Vagina (tissue), 2 donors: ENCODE results near the gene DNAJC22. TPM values are rescaled to one million over a fixed set of nuclear protein-coding genes. Genes with fewer than 3 reads are reported as not detected.

Experiments
- DNase-seq, 2 donors: peaks; one replicate each; pipeline ENCODE4 v3.0.0-alpha.2; 2017; ENCODE audit errors: extremely low spot score in 2 of 2
- H3K27ac ChIP-seq: fragments of 200-600 bp; sonication (generic); one replicate; pipeline ENCODE4 v1.5.1; 2019
- H3K27me3 ChIP-seq: fragments of 200-600 bp; sonication (generic); one replicate; pipeline ENCODE4 v1.5.1; 2019
- H3K36me3 ChIP-seq, 2 donors: fragments of 200-600 bp; sonication (generic); one replicate each; pipeline ENCODE4 v1.5.1; 2017 to 2019
- H3K4me1 ChIP-seq: fragments of 200-600 bp; sonication (generic); one replicate; pipeline ENCODE4 v1.5.1; 2019
- H3K4me3 ChIP-seq, 2 donors: fragments of 200-600 bp; sonication (generic); 1 replicate in 1 of 2; 2 replicates in 1 of 2; pipeline ENCODE4 v1.5.1; 2016 to 2019
- H3K9me3 ChIP-seq: fragments of 200-600 bp; sonication (generic); one replicate; pipeline ENCODE4 v1.5.1; 2019
- CTCF ChIP-seq, 3 experiments: fragments of 450-650 bp in 2 of 3; fragments of 200-600 bp in 1 of 3; sonication (generic) in 1 of 3; IDR thresholded peaks; one replicate each; pipeline ENCODE4 v1.5.1; 2017 to 2019; ENCODE audit warnings: antibody characterized with exemption in 3 of 3, mild to moderate bottlenecking in 2 of 3, moderate library complexity in 2 of 3
- POLR2A ChIP-seq, 2 donors: fragments of 450-650 bp; IDR thresholded peaks; one replicate each; pipeline ENCODE4 v1.6.1; 2017; ENCODE audit warnings: antibody characterized with exemption in 2 of 2, mild to moderate bottlenecking in 2 of 2, moderate library complexity in 2 of 2
- POLR2AphosphoS5 ChIP-seq, 2 donors: sonication (generic); formaldehyde crosslinking; IDR thresholded peaks; one replicate each; pipeline ENCODE4 v1.9.0; 2017; ENCODE audit warnings: antibody characterized with exemption in 2 of 2, mild to moderate bottlenecking in 2 of 2, low read depth in 1 of 2; ENCODE audit not compliant: insufficient read depth in 1 of 2
- intact Hi-C: fragments of 100-400 bp; cut with DNase I; formaldehyde crosslinking; loops from one replicate; pipeline ENCODE4 v1.15.1; 2023
- total RNA-seq: library from RNA; depleted of rRNA; stranded (reverse); fragments of >200 nt; gene quantifications from one replicate; pipeline ENCODE4 v1.2.3, GENCODE V29; 2016

DNAJC22 gene
- total RNA-seq, 1 donor from 2014 or later: 3.7 TPM

- H3K27ac ChIP-seq: no peak overlapping the region
- peaks cover 19% of the 10 kb centered on the region for H3K27me3 ChIP-seq
- no peaks in the 10 kb centered on the region for H3K36me3 ChIP-seq
- no peak for DNase-seq
- TF ChIP-seq POLR2AphosphoS5 (IDR thresholded peaks at IDR 0.05; ENCODE audit: insufficient read depth in 1 of 2, low read depth in 1 of 2): no peak
- TF ChIP-seq POLR2A (IDR thresholded peaks at IDR 0.05): no peak
- no peak for TF ChIP-seq CTCF (IDR thresholded peaks at IDR 0.05)
- no peaks in the 10 kb centered on the region for H3K9me3 ChIP-seq
- H3K4me3 ChIP-seq: peak overlapping the region; percentile 40 to 43
- intact Hi-C loops: no loop called here
- peaks cover 59% of the 10 kb centered on the region for H3K4me1 ChIP-seq
These were observed 1.4 kb upstream of the DNAJC22 start for GRCh38 chr12:49345051-49345824.

GRCh38 chr12:49345825-49346658 lies 646 bp upstream of the DNAJC22 start:
- intact Hi-C loops: no loop called here
- TF ChIP-seq CTCF (IDR thresholded peaks at IDR 0.05): no peak
- no peak for TF ChIP-seq POLR2A (IDR thresholded peaks at IDR 0.05)
- no peak for TF ChIP-seq POLR2AphosphoS5 (IDR thresholded peaks at IDR 0.05; ENCODE audit: insufficient read depth in 1 of 2, low read depth in 1 of 2)

GRCh38 chr12:49347311-49348193 lies 864 bp downstream of the DNAJC22 start:
- H3K36me3 ChIP-seq: no peaks in the 10 kb centered on the region
- H3K27ac ChIP-seq: no peak overlapping the region
- H3K9me3 ChIP-seq: no peaks in the 10 kb centered on the region
- intact Hi-C loops: no loop called here
- peak in 1 of 2 donors; percentile 35 for TF ChIP-seq POLR2AphosphoS5 (IDR thresholded peaks at IDR 0.05; ENCODE audit: insufficient read depth in 1 of 2, low read depth in 1 of 2)
- TF ChIP-seq POLR2A (IDR thresholded peaks at IDR 0.05): no peak
- peak; percentile 76 to 87 (median 80) for TF ChIP-seq CTCF (IDR thresholded peaks at IDR 0.05)
- DNase-seq: peak in 1 of 2 donors; percentile 81
- H3K27me3 ChIP-seq: peaks cover 19% of the 10 kb centered on the region
- peak overlapping the region; percentile 40 to 43 for H3K4me3 ChIP-seq
- H3K4me1 ChIP-seq: peaks cover 53% of the 10 kb centered on the region

More at GRCh38 chr12:49345825-49346658, 646 bp upstream of the DNAJC22 start:
- Histone ChIP-seq H3K4me3 (peak overlapping the region; percentile 40 to 43), H3K27ac (no peak overlapping the region), H3K36me3 (no peaks in the 10 kb centered on the region), H3K4me1 (peaks cover 59% of the 10 kb centered on the region), H3K9me3 (no peaks in the 10 kb centered on the region), H3K27me3 (peaks cover 19% of the 10 kb centered on the region)
- no peak for DNase-seq

GRCh38 chr12:49348781-49349180 lies 2.1 kb downstream of the DNAJC22 start:
- H3K4me1 ChIP-seq: peaks cover 41% of the 10 kb centered on the region
- peaks cover 19% of the 10 kb centered on the region for H3K27me3 ChIP-seq
- peak in 1 of 2 donors; percentile 67 for DNase-seq

More at GRCh38 chr12:49348781-49349180, 2.1 kb downstream of the DNAJC22 start:
- intact Hi-C loops: no loop called here
- Histone ChIP-seq H3K36me3 (no peaks in the 10 kb centered on the region), H3K27ac (no peak overlapping the region), H3K4me3 (no peak overlapping the region), H3K9me3 (no peaks in the 10 kb centered on the region)
- TF ChIP-seq POLR2AphosphoS5 (IDR thresholded peaks at IDR 0.05; ENCODE audit: insufficient read depth in 1 of 2, low read depth in 1 of 2) (no peak), CTCF (IDR thresholded peaks at IDR 0.05) (no peak), POLR2A (IDR thresholded peaks at IDR 0.05) (no peak)
